Globus pallidus (tissue), 1 donor: ENCODE measurements around the gene NME3.
"Not testable (repeated sequence)": the region's sequence is repeated elsewhere in the genome, so short reads cannot be mapped to it uniquely, and the experiment has no call there.

Source experiments
- DNase-seq: peaks from one replicate; pipeline ENCODE4 v3.0.0-alpha.2; 2015; ENCODE audit warnings: low spot score

Gene NME3

GRCh38 chr16:1747934-1748333, 23.4 kb downstream of the NME3 start:
- no peak for DNase-seq

GRCh38 chr16:1746693-1747195, 24.6 kb downstream of the NME3 start:
- DNase-seq = no peak

GRCh38 chr16:1745900-1746692, 25.2 kb downstream of the NME3 start:
- DNase-seq = no peak

GRCh38 chr16:1745181-1745899, 26.0 kb downstream of the NME3 start:
- no peak for DNase-seq

GRCh38 chr16:1744338-1744840, 27.0 kb downstream of the NME3 start:
- no peak for DNase-seq

GRCh38 chr16:1743376-1744337, 27.7 kb downstream of the NME3 start:
- no peak for DNase-seq

- no peak for DNase-seq
Measured at GRCh38 chr16:1741553-1742165, 29.7 kb downstream of the NME3 start.

GRCh38 chr16:1740781-1741490, 30.4 kb downstream of the NME3 start:
- no peak for DNase-seq

- DNase-seq = no peak
Measured at GRCh38 chr16:1740234-1740633, 31.1 kb downstream of the NME3 start.

- no peak for DNase-seq
Measured at GRCh38 chr16:1734816-1735215, 36.5 kb downstream of the NME3 start.

GRCh38 chr16:1734123-1734522, 37.2 kb downstream of the NME3 start:
- DNase-seq = no peak

GRCh38 chr16:1732551-1732987, 38.8 kb downstream of the NME3 start:
- DNase-seq = not testable (repeated sequence)

- no peak for DNase-seq
Measured at GRCh38 chr16:1732071-1732470, 39.3 kb downstream of the NME3 start.

GRCh38 chr16:1731603-1732002, 39.7 kb downstream of the NME3 start:
- DNase-seq = no peak

GRCh38 chr16:1731073-1731472, 40.3 kb downstream of the NME3 start:
- no peak for DNase-seq

- DNase-seq = no peak
Measured at GRCh38 chr16:1729445-1729844, 41.9 kb downstream of the NME3 start.

GRCh38 chr16:1729026-1729425, 42.3 kb downstream of the NME3 start:
- no peak for DNase-seq

- no peak for DNase-seq
Measured at GRCh38 chr16:1727651-1728624, 43.4 kb downstream of the NME3 start.

GRCh38 chr16:1726661-1727502, 44.5 kb downstream of the NME3 start:
- no peak for DNase-seq
